NCI-H1092 treated with DMSO at 0.1 percent for 48 hours (cell line): Measurements from ENCODE around the gene GPR137B.
"Not testable (repeated sequence)": the region's sequence is repeated elsewhere in the genome, so short reads cannot be mapped to it uniquely, and the experiment has no call there.

Source experiments
- DNase-seq: peaks from one replicate; lab custom pipeline; 2025; lab: John Stamatoyannopoulos, UW

GPR137B gene

GRCh38 chr1:236161230-236161629, 18.9 kb downstream of the GPR137B start:
- DNase-seq = no peak

GRCh38 chr1:236161755-236162154, 19.4 kb downstream of the GPR137B start:
- DNase-seq = not testable (repeated sequence)

DNA sequence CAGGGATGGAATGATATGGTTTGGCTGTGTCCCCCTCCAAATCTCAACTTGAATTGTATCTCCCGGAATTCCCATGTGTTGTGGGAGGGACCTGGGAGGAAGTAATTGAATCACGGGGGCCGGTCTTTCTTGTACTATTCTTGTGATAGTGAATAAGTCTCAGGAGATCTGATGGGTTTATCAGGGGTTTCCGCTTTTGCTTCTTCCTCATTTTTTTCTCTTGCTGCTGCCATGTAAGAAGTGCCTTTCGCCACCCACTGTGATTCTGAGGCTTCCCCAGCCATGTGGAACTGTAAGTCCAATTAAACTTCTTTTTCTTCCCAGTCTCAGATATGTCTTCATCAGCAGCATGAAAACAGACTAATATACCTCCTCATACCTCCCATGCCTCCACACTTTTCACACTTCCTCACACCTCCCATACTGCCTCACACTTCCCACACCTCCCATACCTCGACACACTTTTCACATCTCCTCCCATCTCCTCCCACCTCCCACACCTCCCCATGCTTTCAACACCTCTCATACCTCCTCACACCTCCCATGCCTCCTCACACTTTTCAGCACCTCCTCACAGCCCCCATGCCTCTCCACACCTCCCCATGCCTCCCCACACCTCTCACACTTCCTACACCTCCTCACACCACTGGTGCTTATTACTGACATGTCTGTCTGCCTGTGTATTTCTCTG, 21.3 kb downstream of the GPR137B start:
- no peak for DNase-seq

GRCh38 chr1:236164273-236164672, 21.9 kb downstream of the GPR137B start:
- DNase-seq = no peak

GRCh38 chr1:236165238-236165981, 23.1 kb downstream of the GPR137B start:
- no peak for DNase-seq

- DNase-seq = no peak
Measured at GRCh38 chr1:236166041-236166440, 23.7 kb downstream of the GPR137B start.

- DNase-seq = no peak
Measured at GRCh38 chr1:236167154-236167553, 24.8 kb downstream of the GPR137B start.

- DNase-seq = no peak
Measured at GRCh38 chr1:236167578-236167977, 25.2 kb downstream of the GPR137B start.

DNA sequence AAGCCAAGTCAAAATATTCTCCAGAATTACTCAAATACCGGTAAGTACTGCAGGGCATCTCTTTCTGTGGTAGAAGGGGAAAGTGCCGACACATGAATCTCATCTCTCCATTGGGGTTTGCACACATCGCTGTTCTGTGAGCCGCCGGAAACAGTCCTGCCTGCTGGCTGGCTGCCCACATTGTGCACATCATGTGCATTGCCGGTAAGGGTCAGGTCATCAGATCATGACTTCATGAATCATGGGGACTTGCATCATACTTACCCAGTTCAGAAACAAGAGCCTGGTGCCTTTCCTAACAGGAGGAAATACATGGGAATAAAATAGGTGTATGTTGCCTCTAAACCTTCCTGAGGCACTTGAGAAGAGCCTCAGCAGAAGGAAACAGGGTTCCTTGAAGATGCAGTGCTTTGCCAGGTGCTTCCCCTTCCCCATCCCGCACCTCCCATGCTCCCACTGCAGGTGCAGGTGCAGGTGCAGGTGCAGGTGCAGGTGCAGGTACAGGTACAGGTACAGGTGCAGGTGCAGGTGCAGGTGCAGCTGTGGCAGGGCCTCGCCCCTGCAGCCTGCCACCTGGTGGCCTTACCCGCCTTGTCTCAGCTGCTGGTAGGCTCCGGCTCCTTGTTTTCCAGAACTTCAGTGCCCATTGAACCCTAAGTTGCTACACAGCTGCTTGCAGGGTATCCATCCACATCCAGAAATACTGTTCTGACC, 26.5 kb downstream of the GPR137B start:
- no peak for DNase-seq

DNA sequence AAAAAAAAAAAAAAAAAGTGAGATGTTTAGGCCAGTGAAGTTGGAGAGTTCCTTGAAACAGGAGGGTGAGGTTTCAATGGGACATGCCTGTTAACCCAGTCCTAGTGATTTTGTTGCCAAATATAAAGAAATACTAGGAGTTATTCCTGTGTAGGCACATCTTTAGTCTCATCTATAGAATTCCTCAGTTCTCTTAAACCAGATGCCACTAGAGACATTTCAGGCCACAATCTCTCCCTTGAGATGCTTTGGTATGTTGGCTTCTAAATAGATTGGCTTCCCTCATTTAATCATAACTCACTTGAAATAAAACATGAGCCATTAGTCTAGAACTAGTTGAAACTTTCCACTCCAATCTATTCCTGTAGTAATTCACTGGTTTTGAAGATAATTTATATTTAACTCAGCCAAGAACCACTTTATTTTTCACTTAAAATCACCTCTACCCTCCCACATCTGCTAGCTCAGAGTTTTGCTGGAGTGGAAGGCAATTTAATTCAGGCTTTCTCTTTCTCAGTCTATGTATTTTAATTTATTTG, 29.8 kb downstream of the GPR137B start:
- DNase-seq = no peak

DNA sequence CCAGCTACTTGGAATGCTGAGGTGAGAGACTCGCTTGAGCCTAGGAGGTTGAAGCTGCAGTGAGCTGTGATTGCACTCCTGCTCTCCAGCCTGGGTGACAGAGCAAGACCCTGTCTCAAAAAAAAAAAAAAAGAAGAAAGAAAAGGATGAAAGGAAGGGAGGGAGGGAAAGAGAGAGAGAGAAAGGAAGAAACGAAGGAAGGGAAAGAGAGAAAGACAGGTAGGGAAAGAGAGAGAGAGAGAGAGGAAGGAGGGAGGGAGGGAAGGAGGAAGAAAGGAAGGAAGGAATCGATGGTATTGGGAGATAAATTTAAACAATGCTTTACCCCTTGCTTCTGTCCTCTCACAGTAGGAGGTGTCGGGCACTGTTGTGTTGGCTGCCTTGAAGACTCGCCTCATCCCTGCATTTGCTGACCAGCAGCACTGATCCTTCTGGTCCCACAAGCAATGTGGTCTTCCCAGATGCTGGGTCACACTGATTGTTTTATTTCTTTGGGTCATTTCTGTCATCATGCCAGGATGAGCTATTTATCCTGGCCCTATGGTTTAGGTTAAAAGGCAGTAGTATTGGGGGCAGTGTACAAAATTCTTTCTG, 30.9 kb downstream of the GPR137B start:
- DNase-seq = no peak

GRCh38 chr1:236175642-236176336, 33.5 kb downstream of the GPR137B start:
- DNase-seq = no peak

- no peak for DNase-seq
Measured at GRCh38 chr1:236176337-236177336, 34.3 kb downstream of the GPR137B start.

DNA sequence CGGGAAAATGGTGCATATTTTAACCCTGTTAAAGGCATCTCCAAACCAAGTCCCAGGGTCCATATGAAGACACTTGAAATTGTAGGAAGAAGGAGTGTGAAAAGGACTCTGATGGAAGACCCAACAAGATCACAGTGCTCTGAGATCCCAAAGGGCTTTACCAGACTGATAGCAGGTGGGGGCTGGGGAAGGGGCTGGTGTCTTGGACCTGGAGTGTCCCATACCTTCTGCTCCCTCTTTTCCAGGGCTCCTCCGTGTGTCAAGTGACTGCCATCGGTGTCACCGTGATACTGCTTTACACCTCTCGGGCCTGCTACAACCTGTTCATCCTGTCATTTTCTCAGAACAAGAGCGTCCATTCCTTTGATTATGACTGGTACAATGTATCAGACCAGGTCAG, 37.3 kb downstream of the GPR137B start:
- DNase-seq = no peak

GRCh38 chr1:236181059-236181458, 38.7 kb downstream of the GPR137B start:
- DNase-seq = no peak

DNA sequence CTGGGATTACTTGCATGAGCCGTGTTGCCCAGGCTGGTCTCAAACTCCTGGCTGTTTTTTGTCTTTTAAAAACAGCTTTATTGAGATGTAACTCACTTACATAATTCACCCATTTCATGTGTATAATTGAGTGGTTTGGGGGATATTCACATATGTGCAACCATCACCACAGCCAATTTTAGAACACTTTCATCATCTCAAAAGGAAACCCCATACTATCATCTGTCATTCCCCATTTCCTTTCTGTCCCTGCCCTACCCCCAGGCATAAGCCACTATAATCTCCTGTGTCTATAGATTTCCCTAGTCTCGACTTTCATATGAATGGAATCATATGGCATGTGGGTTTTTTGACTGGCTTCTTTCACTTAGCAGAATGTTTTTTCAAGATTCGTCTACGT, 43.3 kb downstream of the GPR137B start:
- DNase-seq = no peak

DNA sequence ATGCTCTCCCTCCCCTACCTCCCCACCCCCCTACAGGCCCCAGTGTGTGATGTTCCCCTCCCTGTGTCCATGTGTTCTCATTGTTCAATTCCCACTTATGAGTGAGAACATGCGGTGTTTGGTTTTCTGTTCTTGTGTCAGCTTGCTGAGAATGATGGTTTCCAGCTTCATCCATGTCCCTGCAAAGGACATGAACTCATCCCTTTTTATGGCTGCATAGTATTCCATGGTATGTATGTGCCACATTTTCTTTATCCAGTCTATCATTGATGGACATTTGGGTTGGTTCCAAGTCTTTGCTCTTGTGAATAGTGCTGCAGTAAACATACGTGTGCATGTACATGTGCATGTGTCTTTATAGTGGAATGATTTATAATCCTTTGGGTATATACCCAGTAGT, 44.1 kb downstream of the GPR137B start:
- not testable (repeated sequence) for DNase-seq

DNA sequence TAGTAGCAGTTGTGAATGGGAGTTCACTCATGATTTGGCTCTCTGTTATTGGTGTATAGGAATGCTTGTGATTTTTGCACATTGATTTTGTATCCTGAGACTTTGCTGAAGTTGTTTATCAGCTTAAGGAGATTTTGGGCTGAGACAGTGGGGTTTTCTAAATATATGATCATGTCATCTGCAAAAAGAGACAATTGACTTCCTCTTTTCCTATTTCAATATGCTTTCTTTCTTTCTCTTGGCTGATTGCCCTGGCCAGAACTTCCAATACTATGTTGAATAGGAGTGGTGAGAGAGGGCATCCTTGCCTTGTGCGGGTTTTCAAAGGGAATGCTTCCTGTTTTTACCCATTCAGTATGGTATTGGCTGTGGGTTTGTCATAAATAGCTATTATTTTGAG, 45.7 kb downstream of the GPR137B start:
- DNase-seq = not testable (repeated sequence)

DNA sequence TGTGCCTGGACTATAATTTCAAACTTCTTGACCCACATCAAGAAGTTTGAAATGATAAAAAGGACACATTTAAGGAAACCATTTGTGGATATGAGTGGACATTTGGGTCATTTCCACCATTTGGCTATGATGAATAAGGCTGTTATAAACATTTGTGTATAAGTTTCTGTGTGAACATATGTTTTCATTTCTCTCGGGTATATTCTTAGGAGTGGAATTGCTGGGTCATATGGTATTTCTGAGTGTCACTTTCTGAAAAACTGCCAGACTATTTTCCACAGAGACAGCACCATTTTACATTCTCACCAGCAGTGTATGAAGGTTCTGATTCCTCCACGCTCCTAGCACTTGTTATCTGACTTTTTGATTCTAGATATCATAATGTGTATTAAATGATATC, 50.8 kb downstream of the GPR137B start:
- no peak for DNase-seq

- DNase-seq = no peak
Measured at GRCh38 chr1:236200925-236201324, 58.6 kb downstream of the GPR137B start.
